Left kidney (tissue), 8 donors: ENCODE data around the gene XRN2. TPM values are rescaled to one million over a fixed set of nuclear protein-coding genes. Genes with fewer than 3 reads are reported as not detected.

Experiments
- DNase-seq: peaks from one replicate; pipeline ENCODE4 v3.0.0-alpha.2; 2013
- long read RNA-seq, 8 donors: transcript quantifications; one replicate each; lab custom pipeline, GENCODE V29; 2026
- polyA plus RNA-seq: library from polyadenylated mRNA; unstranded; fragments of 120-200 nt; gene quantifications from one replicate; pipeline ENCODE4 v1.2.1, GENCODE V29; 2013; ENCODE audit not compliant: insufficient read length

Gene XRN2
- 113 TPM for polyA plus RNA-seq
- long read RNA-seq, donor 1, partial matches to known transcripts, result 88 of 90 reads
- long read RNA-seq, donor 1, other reads (novel, unspliced or antisense), result 0 of 90 reads
- long read RNA-seq, donor 2, partial matches to known transcripts, result 103 of 107 reads
- long read RNA-seq, donor 2, other reads (novel, unspliced or antisense), result 0 of 107 reads
- long read RNA-seq, donor 3, partial matches to known transcripts, result 87 of 91 reads
- long read RNA-seq, donor 3, other reads (novel, unspliced or antisense), result 0 of 91 reads
- long read RNA-seq, donor 4, partial matches to known transcripts, result 17 of 17 reads
- long read RNA-seq, donor 4, other reads (novel, unspliced or antisense), result 0 of 17 reads
- long read RNA-seq, donor 5, transcript XRN2-201 (30 exons, 3,437 nt), result major isoform, 12 of 128 reads
- long read RNA-seq, donor 5, partial matches to known transcripts, result 111 of 128 reads
- long read RNA-seq, donor 5, other reads (novel, unspliced or antisense), result 5 of 128 reads
- long read RNA-seq, donor 6, partial matches to known transcripts, result 103 of 106 reads
- long read RNA-seq, donor 6, other reads (novel, unspliced or antisense), result 0 of 106 reads
- long read RNA-seq, donor 7, partial matches to known transcripts, result 218 of 220 reads
- long read RNA-seq, donor 7, other reads (novel, unspliced or antisense), result 0 of 220 reads
- long read RNA-seq, donor 8, partial matches to known transcripts, result 49 of 50 reads
- long read RNA-seq, donor 8, other reads (novel, unspliced or antisense), result 0 of 50 reads

- peak; percentile 93 for DNase-seq
Measured at GRCh38 chr20:21303061-21303871, at the start of gene XRN2. Gene XRN2 (plus strand): TSS chr20:21303331. CDS start chr20:21303399, 68 bp downstream.

GRCh38 chr20:21257192-21257591 lies 45.9 kb upstream of the XRN2 start:
- no peak for DNase-seq

GRCh38 chr20:21258411-21258810 lies 44.7 kb upstream of the XRN2 start:
- no peak for DNase-seq

GRCh38 chr20:21259346-21259745 lies 43.8 kb upstream of the XRN2 start:
- no peak for DNase-seq

GRCh38 chr20:21262812-21263211 lies 40.3 kb upstream of the XRN2 start:
- DNase-seq, result no peak

GRCh38 chr20:21265261-21266190 lies 37.6 kb upstream of the XRN2 start:
- DNase-seq, result no peak

GRCh38 chr20:21266191-21266536 lies 37.0 kb upstream of the XRN2 start:
- no peak for DNase-seq

GRCh38 chr20:21269772-21270171 lies 33.4 kb upstream of the XRN2 start:
- DNase-seq, result no peak

- no peak for DNase-seq
Measured at GRCh38 chr20:21270806-21271205, 32.3 kb upstream of the XRN2 start.

GRCh38 chr20:21272279-21272678 lies 30.9 kb upstream of the XRN2 start:
- no peak for DNase-seq

- no peak for DNase-seq
Measured at GRCh38 chr20:21272679-21273078, 30.5 kb upstream of the XRN2 start.

- no peak for DNase-seq
Measured at GRCh38 chr20:21273755-21274386, 29.3 kb upstream of the XRN2 start.

GRCh38 chr20:21278829-21279228 lies 24.3 kb upstream of the XRN2 start:
- no peak for DNase-seq

- DNase-seq, result no peak
Measured at GRCh38 chr20:21279706-21280521, 23.2 kb upstream of the XRN2 start.

- DNase-seq, result no peak
Measured at GRCh38 chr20:21280522-21281016, 22.6 kb upstream of the XRN2 start.

- no peak for DNase-seq
Measured at GRCh38 chr20:21286775-21287174, 16.4 kb upstream of the XRN2 start.

GRCh38 chr20:21288587-21289370 lies 14.4 kb upstream of the XRN2 start:
- no peak for DNase-seq

- DNase-seq, result no peak
Measured at GRCh38 chr20:21289651-21290050, 13.5 kb upstream of the XRN2 start.

- DNase-seq, result no peak
Measured at GRCh38 chr20:21291026-21291425, 12.1 kb upstream of the XRN2 start.
